ENCODE measurements around the gene ZBBX.

ZBBX gene

GRCh38 chr3:167306319-167306718 lies 73.8 kb downstream of the ZBBX start:
- FAIRE-seq (no peak), DNase-seq (ENCODE audit: insufficient read length, low spot score) (no peak)

GRCh38 chr3:167305340-167305890 lies 74.7 kb downstream of the ZBBX start:
- FAIRE-seq (no peak), DNase-seq (ENCODE audit: insufficient read length, low spot score) (peak; percentile 12)

- no peak for FAIRE-seq
- peak; percentile 17 for DNase-seq (ENCODE audit: insufficient read length, low spot score)
These were observed 76.0 kb downstream of the ZBBX start for GRCh38 chr3:167304077-167304476.

- no peak for DNase-seq (ENCODE audit: insufficient read length, low spot score)
- no peak for FAIRE-seq
These were observed 77.4 kb downstream of the ZBBX start for GRCh38 chr3:167302678-167303077.

GRCh38 chr3:167300207-167300606 lies 79.9 kb downstream of the ZBBX start:
- FAIRE-seq (no peak), DNase-seq (ENCODE audit: insufficient read length, low spot score) (no peak)

GRCh38 chr3:167289435-167289834 lies 90.7 kb downstream of the ZBBX start:
- no peak for DNase-seq (ENCODE audit: insufficient read length, low spot score)
- FAIRE-seq: no peak

GRCh38 chr3:167288737-167289136 lies 91.4 kb downstream of the ZBBX start:
- DNase-seq (ENCODE audit: insufficient read length, low spot score) (no peak), FAIRE-seq (no peak)

- FAIRE-seq: no peak
- no peak for DNase-seq (ENCODE audit: insufficient read length, low spot score)
These were observed 92.8 kb downstream of the ZBBX start for GRCh38 chr3:167287308-167287707.

- DNase-seq (ENCODE audit: insufficient read length, low spot score) (no peak), FAIRE-seq (no peak)
These were observed 105.8 kb downstream of the ZBBX start for GRCh38 chr3:167274141-167274874.

- no peak for DNase-seq (ENCODE audit: insufficient read length, low spot score)
- no peak for FAIRE-seq
These were observed 127.1 kb downstream of the ZBBX start for GRCh38 chr3:167253037-167253436.

- DNase-seq (ENCODE audit: insufficient read length, low spot score) (no peak), FAIRE-seq (no peak)
These were observed 128.4 kb downstream of the ZBBX start for GRCh38 chr3:167251678-167252077.

- FAIRE-seq: no peak
- DNase-seq (ENCODE audit: insufficient read length, low spot score): no peak
These were observed 133.8 kb downstream of the ZBBX start for GRCh38 chr3:167246252-167246651.

- peak; percentile 3 for DNase-seq (ENCODE audit: insufficient read length, low spot score)
- FAIRE-seq: no peak
These were observed 138.8 kb downstream of the ZBBX start for GRCh38 chr3:167241048-167241845.

- DNase-seq (ENCODE audit: insufficient read length, low spot score): no peak
- FAIRE-seq: no peak
These were observed 152.0 kb downstream of the ZBBX start for GRCh38 chr3:167228135-167228534.

GRCh38 chr3:167225821-167226220 lies 154.3 kb downstream of the ZBBX start:
- FAIRE-seq: no peak

GRCh38 chr3:167209011-167209410 lies 171.1 kb downstream of the ZBBX start:
- FAIRE-seq: no peak
- DNase-seq (ENCODE audit: insufficient read length, low spot score): no peak

More at GRCh38 chr3:167225821-167226220, 154.3 kb downstream of the ZBBX start:
- no peak for DNase-seq (ENCODE audit: insufficient read length, low spot score)

GRCh38 chr3:167203062-167203461 lies 177.0 kb downstream of the ZBBX start:
- no peak for DNase-seq (ENCODE audit: insufficient read length, low spot score)
- FAIRE-seq: no peak

GRCh38 chr3:167198949-167199600 lies 181.0 kb downstream of the ZBBX start:
- DNase-seq (ENCODE audit: insufficient read length, low spot score): no peak

More at GRCh38 chr3:167198949-167199600, 181.0 kb downstream of the ZBBX start:
- no peak for FAIRE-seq
